Left ventricle myocardium inferior (tissue), 1 donor: ENCODE measurements around the gene BCORL1. TPM values are rescaled to one million over a fixed set of nuclear protein-coding genes. Genes with fewer than 3 reads are reported as not detected.

Source experiments
- DNase-seq: peaks from one replicate; pipeline ENCODE4 v3.0.0-alpha.2; 2020
- H3K27ac ChIP-seq: fragments of 200-600 bp; replicated peaks from 2 replicates; pipeline ENCODE4 v1.8.0; 2021
- H3K27me3 ChIP-seq: fragments of 200-600 bp; 2 replicates; pipeline ENCODE4 v1.8.0; 2021; ENCODE audit warnings: low read depth
- H3K36me3 ChIP-seq: fragments of 200-600 bp; 2 replicates; pipeline ENCODE4 v1.8.0; 2021
- H3K4me1 ChIP-seq: fragments of 200-600 bp; 2 replicates; pipeline ENCODE4 v1.8.0; 2021
- H3K4me3 ChIP-seq: fragments of 200-600 bp; 2 replicates; pipeline ENCODE4 v1.8.0; 2021; ENCODE audit warnings: mild to moderate bottlenecking, moderate library complexity
- H3K9me3 ChIP-seq: fragments of 200-600 bp; replicated peaks from 2 replicates; pipeline ENCODE4 v1.8.0; 2021
- intact Hi-C: fragments of 100-400 bp; cut with micrococcal nuclease; formaldehyde crosslinking; loops from one replicate; pipeline ENCODE4 v1.11.0; 2022
- total RNA-seq: library from RNA; stranded (reverse); fragmentation: NEBNext Ultra II Directional; extraction: Animal tissue kit (Norgen Biotek cat#: 25700); gene quantifications from one replicate; pipeline ENCODE4 v1.2.1, GENCODE V29; 2021
- TF ChIP-seq, protein P1 (sequence below): fragments of 200-600 bp; IDR thresholded peaks from 2 replicates; pipeline ENCODE4 v1.8.0; 2021; ENCODE audit warnings: antibody characterized with exemption, mild to moderate bottlenecking, borderline replicate concordance
- donor health status: DM: no; HTN: yes; CAD: no; lungs with severe emphysema.

BCORL1 gene
- total RNA-seq, 1 donor from 2014 or later = 8.2 TPM

- TF ChIP-seq, protein P1, sequence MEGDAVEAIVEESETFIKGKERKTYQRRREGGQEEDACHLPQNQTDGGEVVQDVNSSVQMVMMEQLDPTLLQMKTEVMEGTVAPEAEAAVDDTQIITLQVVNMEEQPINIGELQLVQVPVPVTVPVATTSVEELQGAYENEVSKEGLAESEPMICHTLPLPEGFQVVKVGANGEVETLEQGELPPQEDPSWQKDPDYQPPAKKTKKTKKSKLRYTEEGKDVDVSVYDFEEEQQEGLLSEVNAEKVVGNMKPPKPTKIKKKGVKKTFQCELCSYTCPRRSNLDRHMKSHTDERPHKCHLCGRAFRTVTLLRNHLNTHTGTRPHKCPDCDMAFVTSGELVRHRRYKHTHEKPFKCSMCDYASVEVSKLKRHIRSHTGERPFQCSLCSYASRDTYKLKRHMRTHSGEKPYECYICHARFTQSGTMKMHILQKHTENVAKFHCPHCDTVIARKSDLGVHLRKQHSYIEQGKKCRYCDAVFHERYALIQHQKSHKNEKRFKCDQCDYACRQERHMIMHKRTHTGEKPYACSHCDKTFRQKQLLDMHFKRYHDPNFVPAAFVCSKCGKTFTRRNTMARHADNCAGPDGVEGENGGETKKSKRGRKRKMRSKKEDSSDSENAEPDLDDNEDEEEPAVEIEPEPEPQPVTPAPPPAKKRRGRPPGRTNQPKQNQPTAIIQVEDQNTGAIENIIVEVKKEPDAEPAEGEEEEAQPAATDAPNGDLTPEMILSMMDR = no peak
- peak overlapping the region; percentile 64 for H3K4me3 ChIP-seq
- peak overlapping the region; percentile 74 for H3K27ac ChIP-seq
- no peaks in the 10 kb centered on the region for H3K36me3 ChIP-seq
- H3K4me1 ChIP-seq = peaks cover 2% of the 10 kb centered on the region
- no peaks in the 10 kb centered on the region for H3K27me3 ChIP-seq
- H3K9me3 ChIP-seq = no peaks in the 10 kb centered on the region
- intact Hi-C loops = no loop called here
- DNase-seq = no peak
Measured at GRCh38 chrX:129958083-129958465, 24.4 kb upstream of the BCORL1 start.

DNA sequence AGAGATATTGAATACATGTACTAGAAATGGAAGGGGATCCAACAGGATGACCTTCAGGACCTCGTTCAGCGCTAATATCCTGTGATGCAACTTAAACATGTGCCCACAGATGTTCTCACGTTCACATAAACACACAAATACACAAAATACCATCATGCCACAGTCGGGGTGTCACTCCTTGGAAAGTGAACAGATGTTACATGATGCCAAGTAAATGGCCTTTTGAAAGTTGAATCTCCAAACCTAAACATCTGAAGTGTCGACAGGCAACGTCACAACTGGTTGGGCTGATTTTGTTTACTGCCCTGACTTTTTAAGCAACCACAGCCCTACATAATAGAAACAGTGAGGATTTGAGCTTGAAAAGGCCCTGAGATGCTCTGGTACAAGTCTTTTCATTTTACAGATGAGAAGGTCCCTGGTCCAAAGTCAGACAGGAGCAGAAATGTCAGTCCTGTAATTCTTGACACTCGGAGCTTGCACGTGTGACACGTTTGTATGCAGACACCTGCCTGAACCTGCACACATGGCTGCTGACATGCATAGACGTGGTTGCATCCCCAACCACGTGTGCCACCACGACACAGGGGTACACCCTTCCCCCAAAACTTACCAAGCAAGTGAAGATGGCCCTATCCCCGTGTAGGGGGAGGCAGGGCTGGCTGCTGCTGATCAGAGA lies 23.5 kb upstream of the BCORL1 start:
- H3K4me3 ChIP-seq = no peak overlapping the region
- H3K27me3 ChIP-seq = no peaks in the 10 kb centered on the region
- no peak overlapping the region for H3K27ac ChIP-seq
- H3K4me1 ChIP-seq = no peaks in the 10 kb centered on the region
- intact Hi-C loops = no loop called here
- no peaks in the 10 kb centered on the region for H3K9me3 ChIP-seq
- no peaks in the 10 kb centered on the region for H3K36me3 ChIP-seq
- TF ChIP-seq, protein P1 = no peak
- no peak for DNase-seq

GRCh38 chrX:129959493-129959832 lies 23.0 kb upstream of the BCORL1 start:
- no peak for DNase-seq
- no peaks in the 10 kb centered on the region for H3K36me3 ChIP-seq
- no peaks in the 10 kb centered on the region for H3K9me3 ChIP-seq
- H3K4me3 ChIP-seq = no peak overlapping the region
- no peaks in the 10 kb centered on the region for H3K4me1 ChIP-seq
- intact Hi-C loops = no loop called here
- no peak overlapping the region for H3K27ac ChIP-seq
- TF ChIP-seq, protein P1 = no peak
- H3K27me3 ChIP-seq = no peaks in the 10 kb centered on the region

- Histone ChIP-seq H3K4me1 (no peaks in the 10 kb centered on the region), H3K9me3 (no peaks in the 10 kb centered on the region), H3K27me3 (no peaks in the 10 kb centered on the region), H3K27ac (no peak overlapping the region), H3K36me3 (no peaks in the 10 kb centered on the region), H3K4me3 (peak overlapping the region; percentile 42)
- intact Hi-C loops = no loop called here
- TF ChIP-seq, protein P1 = no peak
- peak; percentile 44 for DNase-seq
Measured at GRCh38 chrX:129961180-129962083, 21.0 kb upstream of the BCORL1 start.

DNA sequence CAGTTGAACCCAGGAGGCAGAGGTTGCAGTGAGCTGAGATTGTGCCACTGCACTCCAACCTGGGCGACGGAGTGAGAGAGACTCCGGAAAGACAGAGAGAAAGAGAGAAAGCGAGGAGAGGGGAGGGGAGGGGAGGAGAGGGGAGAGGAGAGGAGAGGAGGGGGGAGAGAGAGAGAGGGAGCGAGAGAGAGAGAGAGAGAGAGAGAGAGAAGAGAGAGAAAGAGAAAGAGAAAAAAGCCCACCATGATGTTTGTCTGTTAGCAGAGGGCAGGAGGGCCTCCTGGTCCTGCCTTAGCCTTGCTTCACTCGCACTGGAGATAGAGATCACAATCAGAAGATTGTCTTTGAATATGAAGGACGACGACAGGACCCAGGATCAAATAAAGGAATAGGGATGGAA lies 18.7 kb upstream of the BCORL1 start:
- H3K36me3 ChIP-seq = no peaks in the 10 kb centered on the region
- DNase-seq = no peak
- no peaks in the 10 kb centered on the region for H3K9me3 ChIP-seq
- no peak overlapping the region for H3K4me3 ChIP-seq
- TF ChIP-seq, protein P1 = no peak
- H3K27ac ChIP-seq = no peak overlapping the region
- H3K27me3 ChIP-seq = no peaks in the 10 kb centered on the region
- intact Hi-C loops = no loop called here
- H3K4me1 ChIP-seq = no peaks in the 10 kb centered on the region
